Adipocyte (in vitro differentiated cells): ENCODE results near the gene PTPRN2.
"Not testable (repeated sequence)": the region's sequence is repeated elsewhere in the genome, so short reads cannot be mapped to it uniquely, and the experiment has no call there.

Source experiments
- DNase-seq: peaks from one replicate; pipeline ENCODE4 v3.0.0-alpha.2; 2015; ENCODE audit warnings: low read depth
- H3K27me3 ChIP-seq: replicated peaks from 2 replicates; pipeline ENCODE4 v1.7.0; 2013; ENCODE audit warnings: mild to moderate bottlenecking, low read length, moderate library complexity; ENCODE audit not compliant: control insufficient read depth, insufficient read depth
- H3K36me3 ChIP-seq: 2 replicates; pipeline ENCODE4 v1.7.0; 2013; ENCODE audit warnings: low read length, mild to moderate bottlenecking, moderate library complexity; ENCODE audit not compliant: control insufficient read depth, insufficient read depth, severe bottlenecking
- H3K4me1 ChIP-seq: 2 replicates; pipeline ENCODE4 v1.7.0; 2013; ENCODE audit warnings: mild to moderate bottlenecking, low read length, moderate library complexity; ENCODE audit not compliant: control insufficient read depth, insufficient read depth
- H3K4me3 ChIP-seq: 2 replicates; pipeline ENCODE4 v1.7.0; 2013; ENCODE audit warnings: mild to moderate bottlenecking, low read length, moderate library complexity
- H3K9ac ChIP-seq: 2 replicates; pipeline ENCODE4 v1.7.0; 2013; ENCODE audit warnings: mild to moderate bottlenecking, low read length, moderate library complexity
- H3K9me3 ChIP-seq: 2 replicates; pipeline ENCODE4 v1.7.0; 2013; ENCODE audit warnings: mild to moderate bottlenecking, low read length, moderate library complexity; ENCODE audit not compliant: control insufficient read depth

Gene PTPRN2

GRCh38 chr7:157731126-157731525 lies 856.5 kb downstream of the PTPRN2 start:
- no peak overlapping the region for H3K4me3 ChIP-seq

GRCh38 chr7:157730614-157731013 lies 857.0 kb downstream of the PTPRN2 start:
- Histone ChIP-seq H3K27me3 (peaks cover 4% of the 10 kb centered on the region), H3K9ac (no peak overlapping the region), H3K4me1 (no peaks in the 10 kb centered on the region), H3K9me3 (no peaks in the 10 kb centered on the region), H3K36me3 (no peaks in the 10 kb centered on the region), H3K4me3 (no peak overlapping the region)
- no peak for DNase-seq

More at GRCh38 chr7:157731126-157731525, 856.5 kb downstream of the PTPRN2 start:
- DNase-seq = no peak
- Histone ChIP-seq H3K9me3 (no peaks in the 10 kb centered on the region), H3K36me3 (no peaks in the 10 kb centered on the region), H3K9ac (no peak overlapping the region), H3K4me1 (no peaks in the 10 kb centered on the region), H3K27me3 (peaks cover 4% of the 10 kb centered on the region)

GRCh38 chr7:157729566-157729965 lies 858.1 kb downstream of the PTPRN2 start:
- no peaks in the 10 kb centered on the region for H3K4me1 ChIP-seq
- no peaks in the 10 kb centered on the region for H3K36me3 ChIP-seq
- H3K27me3 ChIP-seq = peaks cover 5% of the 10 kb centered on the region
- H3K4me3 ChIP-seq = no peak overlapping the region
- no peaks in the 10 kb centered on the region for H3K9me3 ChIP-seq
- no peak for DNase-seq
- H3K9ac ChIP-seq = no peak overlapping the region

- Histone ChIP-seq H3K9me3 (no peaks in the 10 kb centered on the region), H3K4me1 (no peaks in the 10 kb centered on the region), H3K27me3 (peaks cover 10% of the 10 kb centered on the region), H3K36me3 (no peaks in the 10 kb centered on the region), H3K4me3 (no peak overlapping the region), H3K9ac (no peak overlapping the region)
- DNase-seq = no peak
Observed at GRCh38 chr7:157727964-157728615, 859.5 kb downstream of the PTPRN2 start.

- Histone ChIP-seq H3K27me3 (peaks cover 10% of the 10 kb centered on the region), H3K9ac (no peak overlapping the region), H3K4me1 (no peaks in the 10 kb centered on the region), H3K36me3 (no peaks in the 10 kb centered on the region), H3K4me3 (no peak overlapping the region), H3K9me3 (no peaks in the 10 kb centered on the region)
- no peak for DNase-seq
Observed at GRCh38 chr7:157726764-157727163, 860.9 kb downstream of the PTPRN2 start.

GRCh38 chr7:157725312-157725711 lies 862.3 kb downstream of the PTPRN2 start:
- not testable (repeated sequence) for H3K4me1 ChIP-seq, H3K9ac ChIP-seq, DNase-seq, H3K9me3 ChIP-seq, H3K27me3 ChIP-seq, H3K4me3 ChIP-seq, H3K36me3 ChIP-seq

GRCh38 chr7:157723205-157723604 lies 864.4 kb downstream of the PTPRN2 start:
- Histone ChIP-seq H3K4me3 (no peak overlapping the region), H3K27me3 (peaks cover 10% of the 10 kb centered on the region), H3K9ac (no peak overlapping the region), H3K4me1 (no peaks in the 10 kb centered on the region), H3K9me3 (no peaks in the 10 kb centered on the region), H3K36me3 (no peaks in the 10 kb centered on the region)
- no peak for DNase-seq

- Histone ChIP-seq H3K9me3 (no peaks in the 10 kb centered on the region), H3K4me3 (no peak overlapping the region), H3K36me3 (no peaks in the 10 kb centered on the region), H3K4me1 (no peaks in the 10 kb centered on the region), H3K27me3 (peaks cover 6% of the 10 kb centered on the region), H3K9ac (no peak overlapping the region)
- no peak for DNase-seq
Observed at GRCh38 chr7:157722137-157723060, 865.2 kb downstream of the PTPRN2 start.

GRCh38 chr7:157721468-157722136 lies 866.0 kb downstream of the PTPRN2 start:
- H3K9me3 ChIP-seq = no peaks in the 10 kb centered on the region

GRCh38 chr7:157719705-157720655 lies 867.6 kb downstream of the PTPRN2 start:
- Histone ChIP-seq H3K36me3 (no peaks in the 10 kb centered on the region), H3K4me3 (no peak overlapping the region), H3K9me3 (no peaks in the 10 kb centered on the region), H3K9ac (no peak overlapping the region), H3K27me3 (peaks cover 6% of the 10 kb centered on the region), H3K4me1 (no peaks in the 10 kb centered on the region)
- no peak for DNase-seq

More at GRCh38 chr7:157721468-157722136, 866.0 kb downstream of the PTPRN2 start:
- Histone ChIP-seq H3K36me3 (no peaks in the 10 kb centered on the region), H3K4me1 (no peaks in the 10 kb centered on the region), H3K9ac (no peak overlapping the region), H3K27me3 (peaks cover 6% of the 10 kb centered on the region), H3K4me3 (no peak overlapping the region)
- DNase-seq = no peak
